Measurements from ENCODE around the gene LOX. TPM values are rescaled to one million over a fixed set of nuclear protein-coding genes. Genes with fewer than 3 reads are reported as not detected.
"Not testable (repeated sequence)": the region's sequence is repeated elsewhere in the genome, so short reads cannot be mapped to it uniquely, and the experiment has no call there.

The LOX gene
- total and polyA plus RNA-seq, 4 donors = 6.6 to 125 (median 24.8) TPM

- Histone ChIP-seq H3K4me1 (ENCODE audit: control insufficient read depth in 1 of 2, insufficient read depth in 2 of 2, low read length in 2 of 2) (no peaks in the 10 kb centered on the region), H3K27me3 (ENCODE audit: control insufficient read depth in 1 of 2, insufficient read depth in 2 of 2, low read length in 1 of 2) (peaks cover 0 to under 1% of the 10 kb centered on the region in 2 donors), H3K27ac (ENCODE audit: low read depth in 1 of 2, low read length in 2 of 2) (no peak overlapping the region), H3K36me3 (ENCODE audit: control insufficient read depth in 1 of 2, insufficient read depth in 2 of 2, low read length in 1 of 2) (no peaks in the 10 kb centered on the region), H3K9me3 (ENCODE audit: control insufficient read depth, low read length) (no peaks in the 10 kb centered on the region), H3K4me3 (ENCODE audit: low read length in 2 of 2) (no peak overlapping the region)
- 59 to 65% methylated on average over 1 of the region's 1 CpG for WGBS, 2 donors
- ATAC-seq (ENCODE audit: low FRiP score) (no peak), DNase-seq (no peak)
- intact Hi-C loops (cut with DNase I) = loop anchor here (5.0 kb wide), 1 partner anchor 136 kb away; no protein-coding TSS in a partner anchor
Observed at GRCh38 chr5:122102825-122103224, 24.8 kb upstream of the LOX start.

- Histone ChIP-seq H3K9me3 (ENCODE audit: control insufficient read depth, low read length) (no peaks in the 10 kb centered on the region), H3K27me3 (ENCODE audit: control insufficient read depth in 1 of 2, insufficient read depth in 2 of 2, low read length in 1 of 2) (no peaks in the 10 kb centered on the region), H3K4me1 (ENCODE audit: control insufficient read depth in 1 of 2, insufficient read depth in 2 of 2, low read length in 2 of 2) (no peaks in the 10 kb centered on the region), H3K4me3 (ENCODE audit: low read length in 2 of 2) (no peak overlapping the region), H3K27ac (ENCODE audit: low read depth in 1 of 2, low read length in 2 of 2) (no peak overlapping the region), H3K36me3 (ENCODE audit: control insufficient read depth in 1 of 2, insufficient read depth in 2 of 2, low read length in 1 of 2) (no peaks in the 10 kb centered on the region)
- no peak for DNase-seq
- intact Hi-C loops (cut with DNase I) = loop anchor here (5.0 kb wide), 1 partner anchor 134 kb away; no protein-coding TSS in a partner anchor
- peak; percentile 64 for ATAC-seq (ENCODE audit: low FRiP score)
- 8 to 11% methylated on average over 4 of the region's 4 CpGs for WGBS, 2 donors
Observed at GRCh38 chr5:122101636-122102285, 23.7 kb upstream of the LOX start.

GRCh38 chr5:122099060-122099790 lies 21.2 kb upstream of the LOX start:
- Histone ChIP-seq H3K4me1 (ENCODE audit: control insufficient read depth in 1 of 2, insufficient read depth in 2 of 2, low read length in 2 of 2) (no peaks in the 10 kb centered on the region), H3K4me3 (ENCODE audit: low read length in 2 of 2) (no peak overlapping the region), H3K27ac (ENCODE audit: low read depth in 1 of 2, low read length in 2 of 2) (no peak overlapping the region), H3K9me3 (ENCODE audit: control insufficient read depth, low read length) (no peaks in the 10 kb centered on the region), H3K27me3 (ENCODE audit: control insufficient read depth in 1 of 2, insufficient read depth in 2 of 2, low read length in 1 of 2) (no peaks in the 10 kb centered on the region), H3K36me3 (ENCODE audit: control insufficient read depth in 1 of 2, insufficient read depth in 2 of 2, low read length in 1 of 2) (no peaks in the 10 kb centered on the region)
- ATAC-seq (ENCODE audit: low FRiP score) = no peak
- DNase-seq = no peak
- intact Hi-C loops (cut with DNase I) = no loop called here
- WGBS, 2 donors = 90 to 97% methylated on average over 6 of the region's 6 CpGs

- Histone ChIP-seq H3K27me3 (ENCODE audit: control insufficient read depth in 1 of 2, insufficient read depth in 2 of 2, low read length in 1 of 2) (no peaks in the 10 kb centered on the region), H3K4me3 (ENCODE audit: low read length in 2 of 2) (no peak overlapping the region), H3K36me3 (ENCODE audit: control insufficient read depth in 1 of 2, insufficient read depth in 2 of 2, low read length in 1 of 2) (no peaks in the 10 kb centered on the region), H3K27ac (ENCODE audit: low read depth in 1 of 2, low read length in 2 of 2) (no peak overlapping the region), H3K4me1 (ENCODE audit: control insufficient read depth in 1 of 2, insufficient read depth in 2 of 2, low read length in 2 of 2) (no peaks in the 10 kb centered on the region), H3K9me3 (ENCODE audit: control insufficient read depth, low read length) (no peaks in the 10 kb centered on the region)
- WGBS, 2 donors = 63 to 77% methylated on average over 1 of the region's 1 CpG
- DNase-seq = no peak
- intact Hi-C loops (cut with DNase I) = no loop called here
- ATAC-seq (ENCODE audit: low FRiP score) = no peak
Observed at GRCh38 chr5:122097391-122097790, 19.3 kb upstream of the LOX start.

- DNase-seq (no peak), ATAC-seq (ENCODE audit: low FRiP score) (no peak)
- Histone ChIP-seq H3K4me1 (ENCODE audit: control insufficient read depth in 1 of 2, insufficient read depth in 2 of 2, low read length in 2 of 2) (no peaks in the 10 kb centered on the region), H3K27me3 (ENCODE audit: control insufficient read depth in 1 of 2, insufficient read depth in 2 of 2, low read length in 1 of 2) (no peaks in the 10 kb centered on the region), H3K27ac (ENCODE audit: low read depth in 1 of 2, low read length in 2 of 2) (no peak overlapping the region), H3K36me3 (ENCODE audit: control insufficient read depth in 1 of 2, insufficient read depth in 2 of 2, low read length in 1 of 2) (no peaks in the 10 kb centered on the region), H3K4me3 (ENCODE audit: low read length in 2 of 2) (no peak overlapping the region), H3K9me3 (ENCODE audit: control insufficient read depth, low read length) (no peaks in the 10 kb centered on the region)
- 25 to 37% methylated on average over 3 of the region's 3 CpGs for WGBS, 2 donors
- intact Hi-C loops (cut with DNase I) = no loop called here
Observed at GRCh38 chr5:122095158-122095557, 17.1 kb upstream of the LOX start.

GRCh38 chr5:122094251-122094650 lies 16.2 kb upstream of the LOX start:
- DNase-seq; intact Hi-C loops (cut with DNase I); ATAC-seq (ENCODE audit: low FRiP score); H3K36me3 ChIP-seq (ENCODE audit: control insufficient read depth in 1 of 2, insufficient read depth in 2 of 2, low read length in 1 of 2); H3K4me3 ChIP-seq (ENCODE audit: low read length in 2 of 2); H3K9me3 ChIP-seq (ENCODE audit: control insufficient read depth, low read length); H3K4me1 ChIP-seq (ENCODE audit: control insufficient read depth in 1 of 2, insufficient read depth in 2 of 2, low read length in 2 of 2); H3K27me3 ChIP-seq (ENCODE audit: control insufficient read depth in 1 of 2, insufficient read depth in 2 of 2, low read length in 1 of 2); H3K27ac ChIP-seq (ENCODE audit: low read depth in 1 of 2, low read length in 2 of 2): not testable (repeated sequence)
- WGBS, 2 donors = 73 to 83% methylated on average over 5 of the region's 5 CpGs

- H3K4me1 ChIP-seq (ENCODE audit: control insufficient read depth in 1 of 2, insufficient read depth in 2 of 2, low read length in 2 of 2) = no peaks in the 10 kb centered on the region
- ATAC-seq (ENCODE audit: low FRiP score) (peak; percentile 40), DNase-seq (no peak)
- H3K9me3 ChIP-seq (ENCODE audit: control insufficient read depth, low read length) = no peaks in the 10 kb centered on the region
- intact Hi-C loops (cut with DNase I) = no loop called here
- H3K36me3 ChIP-seq (ENCODE audit: control insufficient read depth in 1 of 2, insufficient read depth in 2 of 2, low read length in 1 of 2) = no peaks in the 10 kb centered on the region
- 5 to 12% methylated on average over 7 of the region's 7 CpGs for WGBS, 2 donors
- no peak overlapping the region for H3K27ac ChIP-seq (ENCODE audit: low read depth in 1 of 2, low read length in 2 of 2)
- no peak overlapping the region for H3K4me3 ChIP-seq (ENCODE audit: low read length in 2 of 2)
- H3K27me3 ChIP-seq (ENCODE audit: control insufficient read depth in 1 of 2, insufficient read depth in 2 of 2, low read length in 1 of 2) = no peaks in the 10 kb centered on the region
Observed at GRCh38 chr5:122093415-122094180, 15.5 kb upstream of the LOX start.

- Histone ChIP-seq H3K36me3 (ENCODE audit: control insufficient read depth in 1 of 2, insufficient read depth in 2 of 2, low read length in 1 of 2) (no peaks in the 10 kb centered on the region), H3K9me3 (ENCODE audit: control insufficient read depth, low read length) (no peaks in the 10 kb centered on the region), H3K4me3 (ENCODE audit: low read length in 2 of 2) (no peak overlapping the region), H3K27ac (ENCODE audit: low read depth in 1 of 2, low read length in 2 of 2) (no peak overlapping the region), H3K27me3 (ENCODE audit: control insufficient read depth in 1 of 2, insufficient read depth in 2 of 2, low read length in 1 of 2) (no peaks in the 10 kb centered on the region), H3K4me1 (ENCODE audit: control insufficient read depth in 1 of 2, insufficient read depth in 2 of 2, low read length in 2 of 2) (no peaks in the 10 kb centered on the region)
- WGBS, 2 donors = 60% methylated on average over 9 of the region's 9 CpGs
- intact Hi-C loops (cut with DNase I) = no loop called here
- DNase-seq = no peak
- no peak for ATAC-seq (ENCODE audit: low FRiP score)
Observed at GRCh38 chr5:122091936-122092600, 14.0 kb upstream of the LOX start.

Data from aorta (tissue), 5 donors.